ENCODE results near the gene KLF6. TPM values are rescaled to one million over a fixed set of nuclear protein-coding genes. Genes with fewer than 3 reads are reported as not detected.

The KLF6 gene
- 100 to 1,000 TPM in 5 of 10 donors, 10 to 100 TPM in 5; 77.7 to 130 (median 99.0) TPM for polyA plus RNA-seq (ENCODE audit: insufficient read length in 10 of 10)
- long read RNA-seq, donor 1, full-length matches to known transcripts = 31 of 31 reads
- long read RNA-seq, donor 1, partial matches to known transcripts = 0 of 31 reads
- long read RNA-seq, donor 1, other reads (novel, unspliced or antisense) = 0 of 31 reads
- long read RNA-seq, donor 2, full-length matches to known transcripts = 33 of 33 reads
- long read RNA-seq, donor 2, partial matches to known transcripts = 0 of 33 reads
- long read RNA-seq, donor 2, other reads (novel, unspliced or antisense) = 0 of 33 reads
- long read RNA-seq, donor 3 = 0 reads
- long read RNA-seq, donor 4, full-length matches to known transcripts = 19 of 19 reads
- long read RNA-seq, donor 4, partial matches to known transcripts = 0 of 19 reads
- long read RNA-seq, donor 4, other reads (novel, unspliced or antisense) = 0 of 19 reads
- long read RNA-seq, donor 5, full-length matches to known transcripts = 67 of 89 reads
- long read RNA-seq, donor 5, partial matches to known transcripts = 12 of 89 reads
- long read RNA-seq, donor 5, other reads (novel, unspliced or antisense) = 10 of 89 reads
- long read RNA-seq, donor 6, full-length matches to known transcripts = 41 of 49 reads
- long read RNA-seq, donor 6, partial matches to known transcripts = 0 of 49 reads
- long read RNA-seq, donor 6, other reads (novel, unspliced or antisense) = 8 of 49 reads
- long read RNA-seq, donor 7, full-length matches to known transcripts = 33 of 33 reads
- long read RNA-seq, donor 7, partial matches to known transcripts = 0 of 33 reads
- long read RNA-seq, donor 7, other reads (novel, unspliced or antisense) = 0 of 33 reads
- long read RNA-seq, donor 8, full-length matches to known transcripts = 20 of 20 reads
- long read RNA-seq, donor 8, partial matches to known transcripts = 0 of 20 reads
- long read RNA-seq, donor 8, other reads (novel, unspliced or antisense) = 0 of 20 reads
- long read RNA-seq, donor 9, full-length matches to known transcripts = 7 of 7 reads
- long read RNA-seq, donor 9, partial matches to known transcripts = 0 of 7 reads
- long read RNA-seq, donor 9, other reads (novel, unspliced or antisense) = 0 of 7 reads

- peak in 1 of 3 donors; percentile 65 for DNase-seq
Measured at GRCh38 chr10:3784510-3785250, at the start of gene KLF6. Gene KLF6, minus strand, starts transcription at chr10:3785209. Its CDS starts 195 bp downstream, at chr10:3785014.

GRCh38 chr10:3834404-3834803, 49.4 kb upstream of the KLF6 start:
- DNase-seq = no peak

GRCh38 chr10:3833046-3833445, 48.0 kb upstream of the KLF6 start:
- no peak for DNase-seq

GRCh38 chr10:3832022-3832786, 47.2 kb upstream of the KLF6 start:
- DNase-seq = no peak

- no peak for DNase-seq
Measured at GRCh38 chr10:3831608-3832007, 46.6 kb upstream of the KLF6 start.

GRCh38 chr10:3830946-3831345, 45.9 kb upstream of the KLF6 start:
- no peak for DNase-seq

GRCh38 chr10:3829156-3830050, 44.4 kb upstream of the KLF6 start:
- DNase-seq = no peak

GRCh38 chr10:3828404-3829155, 43.6 kb upstream of the KLF6 start:
- peak in 2 of 3 donors; percentile 60 to 78 for DNase-seq

- no peak for DNase-seq
Measured at GRCh38 chr10:3827768-3828403, 42.9 kb upstream of the KLF6 start.

- DNase-seq = no peak
Measured at GRCh38 chr10:3827266-3827665, 42.3 kb upstream of the KLF6 start.

- peak in 1 of 3 donors; percentile 53 for DNase-seq
Measured at GRCh38 chr10:3825862-3826351, 40.9 kb upstream of the KLF6 start.

GRCh38 chr10:3825244-3825643, 40.2 kb upstream of the KLF6 start:
- DNase-seq = peak in 1 of 3 donors; percentile 54

GRCh38 chr10:3822541-3823330, 37.7 kb upstream of the KLF6 start:
- DNase-seq = no peak

GRCh38 chr10:3820255-3820654, 35.2 kb upstream of the KLF6 start:
- DNase-seq = no peak

- no peak for DNase-seq
Measured at GRCh38 chr10:3816995-3817394, 32.0 kb upstream of the KLF6 start.

- DNase-seq = no peak
Measured at GRCh38 chr10:3814838-3815220, 29.8 kb upstream of the KLF6 start.
